ENCODE data around the gene FAM200B.
"Not testable (repeated sequence)": the region's sequence is repeated elsewhere in the genome, so short reads cannot be mapped to it uniquely, and the experiment has no call there.

FAM200B gene

DNA sequence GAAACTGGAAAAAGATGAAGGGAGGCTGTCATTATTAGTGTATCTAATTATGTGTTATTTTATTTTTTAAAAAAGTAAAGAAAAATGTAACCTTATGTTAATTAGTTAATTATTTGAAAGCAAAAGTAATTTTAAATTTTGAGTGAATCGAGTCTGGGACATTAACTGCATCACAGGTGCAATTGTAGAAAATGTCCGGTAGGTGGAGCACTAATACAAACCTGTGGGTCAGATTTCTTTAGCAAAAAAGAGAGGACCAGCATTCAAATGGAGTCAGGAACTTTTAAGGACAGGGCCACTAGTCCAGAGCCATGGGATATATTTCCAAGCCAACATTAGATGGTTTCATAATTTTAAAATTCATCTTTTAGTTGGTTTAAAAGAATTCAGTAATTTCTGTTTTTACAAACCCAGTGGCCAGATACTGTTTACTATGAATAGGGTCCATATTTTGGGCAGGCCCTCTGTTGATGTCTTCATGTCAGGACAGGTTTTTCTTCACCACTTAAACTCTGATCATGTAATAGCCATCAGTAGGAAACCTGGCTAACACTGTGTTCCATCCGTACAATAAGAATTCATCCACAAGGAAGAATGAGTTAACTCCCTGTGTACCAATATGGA is 48.4 kb downstream of the FAM200B start:
- H3K27ac ChIP-seq (ENCODE audit: low read depth, low read length), result no peak overlapping the region
- H3K4me3 ChIP-seq (ENCODE audit: low read length), result no peak overlapping the region
- H3K27me3 ChIP-seq (ENCODE audit: control insufficient read depth, insufficient read depth, low read length), result no peaks in the 10 kb centered on the region
- no peaks in the 10 kb centered on the region for H3K36me3 ChIP-seq (ENCODE audit: control insufficient read depth, insufficient read depth, low read length)
- no peak overlapping the region for H3K9ac ChIP-seq (ENCODE audit: low read length)
- peaks cover 5% of the 10 kb centered on the region for H3K4me1 ChIP-seq (ENCODE audit: control insufficient read depth, insufficient read depth, low read length)

DNA sequence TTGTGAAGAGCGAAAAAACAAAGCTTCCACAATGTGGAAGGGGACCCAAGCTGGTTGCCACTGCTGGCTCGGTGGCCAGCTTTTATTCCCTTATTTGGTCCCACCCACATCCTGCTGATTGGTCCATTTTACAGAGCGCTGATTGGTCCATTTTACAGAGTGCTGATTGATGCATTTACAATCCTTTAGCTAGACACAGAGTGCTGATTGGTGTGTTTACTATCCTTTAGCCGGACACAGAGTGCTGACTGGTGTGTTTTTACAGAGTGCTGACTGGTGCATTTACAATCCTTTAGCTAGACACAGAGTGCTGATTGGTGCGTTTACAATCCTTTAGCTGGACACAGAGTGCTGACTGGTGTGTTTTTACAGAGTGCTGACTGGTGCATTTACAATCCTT is 51.4 kb downstream of the FAM200B start:
- H3K4me1 ChIP-seq (ENCODE audit: control insufficient read depth, insufficient read depth, low read length); H3K9ac ChIP-seq (ENCODE audit: low read length); H3K4me3 ChIP-seq (ENCODE audit: low read length); H3K27me3 ChIP-seq (ENCODE audit: control insufficient read depth, insufficient read depth, low read length); H3K27ac ChIP-seq (ENCODE audit: low read depth, low read length); H3K36me3 ChIP-seq (ENCODE audit: control insufficient read depth, insufficient read depth, low read length): not testable (repeated sequence)

DNA sequence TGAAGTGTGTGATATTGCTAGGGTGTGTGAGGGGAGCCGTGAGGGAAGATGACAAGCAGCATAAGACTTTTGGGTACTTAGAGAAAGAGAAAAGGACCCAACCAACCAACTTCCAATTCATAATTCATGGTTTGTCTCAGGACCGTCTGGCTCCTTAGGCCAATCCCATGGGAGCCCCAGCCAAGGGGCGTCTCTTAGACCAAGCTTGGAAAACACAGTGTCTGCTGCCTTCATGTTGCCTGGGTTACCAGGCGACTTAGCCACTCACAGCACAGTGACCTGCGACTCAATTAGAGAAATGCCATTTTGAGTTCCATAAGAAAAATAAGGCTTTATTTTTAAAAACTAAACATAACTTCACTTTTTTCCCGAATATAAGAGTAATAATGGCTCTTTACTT is 53.9 kb downstream of the FAM200B start:
- Histone ChIP-seq H3K27ac (ENCODE audit: low read depth, low read length) (no peak overlapping the region), H3K36me3 (ENCODE audit: control insufficient read depth, insufficient read depth, low read length) (no peaks in the 10 kb centered on the region), H3K27me3 (ENCODE audit: control insufficient read depth, insufficient read depth, low read length) (no peaks in the 10 kb centered on the region), H3K4me3 (ENCODE audit: low read length) (no peak overlapping the region), H3K4me1 (ENCODE audit: control insufficient read depth, insufficient read depth, low read length) (no peaks in the 10 kb centered on the region), H3K9ac (ENCODE audit: low read length) (no peak overlapping the region)

DNA sequence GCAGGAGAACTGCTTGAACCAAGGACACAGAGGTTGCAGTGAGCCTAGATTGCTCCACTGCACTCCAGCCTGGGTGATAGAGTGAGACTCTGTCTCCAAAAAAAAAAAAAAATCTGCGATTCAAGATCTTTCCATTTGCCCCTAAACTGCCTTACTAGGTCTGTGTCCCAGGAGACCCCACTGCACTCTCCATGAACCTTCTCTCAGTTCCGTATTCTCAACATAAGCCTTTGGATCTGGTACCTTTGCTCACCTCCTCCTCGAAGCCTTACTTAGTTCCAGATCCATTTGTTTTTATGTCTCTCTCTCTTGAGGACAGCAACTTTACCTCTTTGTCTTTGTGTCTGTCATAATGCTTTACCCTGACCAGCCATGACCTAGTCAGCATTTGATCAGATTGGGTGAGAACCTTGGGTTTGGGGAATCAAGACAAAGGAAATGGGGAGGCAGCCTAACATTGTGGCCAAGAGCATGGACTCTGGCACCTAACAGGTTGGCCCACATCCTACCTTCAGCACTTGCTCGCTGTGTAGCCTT is 55.0 kb downstream of the FAM200B start:
- H3K27me3 ChIP-seq (ENCODE audit: control insufficient read depth, insufficient read depth, low read length), result no peaks in the 10 kb centered on the region
- H3K4me3 ChIP-seq (ENCODE audit: low read length), result no peak overlapping the region
- H3K4me1 ChIP-seq (ENCODE audit: control insufficient read depth, insufficient read depth, low read length), result no peaks in the 10 kb centered on the region
- no peak overlapping the region for H3K9ac ChIP-seq (ENCODE audit: low read length)
- H3K27ac ChIP-seq (ENCODE audit: low read depth, low read length), result no peak overlapping the region
- H3K36me3 ChIP-seq (ENCODE audit: control insufficient read depth, insufficient read depth, low read length), result no peaks in the 10 kb centered on the region

DNA sequence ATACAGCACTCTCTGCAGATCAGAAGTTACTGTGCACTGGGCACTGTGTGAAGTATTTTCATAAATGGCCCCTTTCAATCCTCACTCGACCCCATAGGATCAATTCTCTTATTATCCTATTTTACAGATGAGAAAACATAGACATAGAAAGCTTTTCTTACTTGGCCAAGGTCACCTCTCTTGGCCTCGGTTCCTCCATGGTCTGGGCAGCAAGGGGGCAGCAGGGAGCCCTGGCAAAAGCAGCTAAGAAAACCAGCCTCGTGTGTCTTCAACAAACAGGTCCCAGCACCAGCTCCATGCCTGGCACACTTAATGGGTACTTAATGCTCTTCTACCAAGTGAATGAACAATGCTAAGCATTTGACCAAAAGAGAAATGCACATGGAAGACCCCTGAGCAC is 55.6 kb downstream of the FAM200B start:
- Histone ChIP-seq H3K9ac (ENCODE audit: low read length) (no peak overlapping the region), H3K4me1 (ENCODE audit: control insufficient read depth, insufficient read depth, low read length) (no peaks in the 10 kb centered on the region)

DNA sequence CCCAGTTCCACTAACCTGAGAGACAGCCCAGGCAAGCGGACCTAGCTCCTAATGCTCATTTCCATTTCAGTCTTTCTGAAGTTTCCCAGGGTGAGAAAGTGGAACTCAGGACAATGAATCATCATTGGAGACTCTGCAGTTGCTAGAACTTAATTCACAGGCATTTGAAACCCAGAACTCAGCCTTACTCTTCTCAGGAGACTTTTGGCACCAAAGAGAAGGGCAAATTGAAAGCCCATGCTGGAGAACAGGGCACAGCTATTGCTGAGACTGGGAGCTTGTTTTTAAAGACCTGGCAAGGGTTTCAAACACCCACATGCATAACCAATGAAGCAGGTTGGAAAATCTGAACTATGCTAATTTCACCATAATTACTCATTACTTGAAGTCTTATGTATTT is 57.2 kb downstream of the FAM200B start:
- no peaks in the 10 kb centered on the region for H3K36me3 ChIP-seq (ENCODE audit: control insufficient read depth, insufficient read depth, low read length)
- H3K27ac ChIP-seq (ENCODE audit: low read depth, low read length), result no peak overlapping the region
- H3K4me3 ChIP-seq (ENCODE audit: low read length), result no peak overlapping the region
- H3K27me3 ChIP-seq (ENCODE audit: control insufficient read depth, insufficient read depth, low read length), result no peaks in the 10 kb centered on the region
- H3K4me1 ChIP-seq (ENCODE audit: control insufficient read depth, insufficient read depth, low read length), result no peaks in the 10 kb centered on the region
- H3K9ac ChIP-seq (ENCODE audit: low read length), result no peak overlapping the region

More for the DNA sequence above, 55.6 kb downstream of the FAM200B start:
- no peaks in the 10 kb centered on the region for H3K36me3 ChIP-seq (ENCODE audit: control insufficient read depth, insufficient read depth, low read length)
- H3K4me3 ChIP-seq (ENCODE audit: low read length), result no peak overlapping the region
- no peak overlapping the region for H3K27ac ChIP-seq (ENCODE audit: low read depth, low read length)
- H3K27me3 ChIP-seq (ENCODE audit: control insufficient read depth, insufficient read depth, low read length), result no peaks in the 10 kb centered on the region
